RWPE1 (cell line): ENCODE data around the gene RPS19BP1.

Experiments
- CTCF ChIA-PET: fragments of 350-600 bp; sonication (Branson Sonifier 250); formaldehyde crosslinking; extraction: SDS; loops from one replicate; lab custom pipeline; 2021; lab: Yijun Ruan, JAX
- POLR2A ChIA-PET: fragments of 400-600 bp; formaldehyde crosslinking; extraction: SDS; loops from one replicate; lab custom pipeline; 2020; ENCODE audit warnings: antibody characterized with exemption; ENCODE audit not compliant: low non-redundant PET; lab: Yijun Ruan, JAX
- DNase-seq: peaks from one replicate; pipeline ENCODE4 v3.0.0; 2012; ENCODE audit warnings: low spot score
- H3K27ac ChIP-seq: fragments of 450-650 bp; 2 replicates; pipeline ENCODE4 v1.5.1; 2017
- CTCF ChIP-seq: fragments of 450-650 bp; conservative IDR thresholded peaks from 2 replicates; pipeline ENCODE4 v1.5.1; 2017; ENCODE audit warnings: low read depth, mild to moderate bottlenecking

The RPS19BP1 gene

GRCh38 chr22:39501644-39502108, 30.9 kb downstream of the RPS19BP1 start:
- TF ChIP-seq CTCF: no peak
- DNase-seq: no peak
- POLR2A ChIA-PET: interaction anchor here (0.6 to 0.9 kb wide), 2 partner anchors 18 to 23 kb away, joined by 3 to 4 read pairs; partner anchors contain the start of gene ATF4
- CTCF ChIA-PET: interaction anchor here (0.9 kb wide), 1 partner anchor 13 kb away, joined by 3 read pairs; no protein-coding TSS in a partner anchor
- H3K27ac ChIP-seq: peak overlapping the region; percentile 73

- H3K27ac ChIP-seq: no peak overlapping the region
- DNase-seq: no peak
- POLR2A ChIA-PET: no interaction called here
- no peak for TF ChIP-seq CTCF
- CTCF ChIA-PET: no interaction called here
These were observed 32.4 kb downstream of the RPS19BP1 start for GRCh38 chr22:39500101-39500500.

GRCh38 chr22:39498802-39499201, 33.7 kb downstream of the RPS19BP1 start:
- H3K27ac ChIP-seq: no peak overlapping the region
- no peak for DNase-seq
- ChIA-PET POLR2A (no interaction called here), CTCF (no interaction called here)
- no peak for TF ChIP-seq CTCF

GRCh38 chr22:39498368-39498767, 34.2 kb downstream of the RPS19BP1 start:
- no peak for TF ChIP-seq CTCF
- H3K27ac ChIP-seq: no peak overlapping the region
- no peak for DNase-seq
- POLR2A ChIA-PET: interaction anchor here (0.7 kb wide), 1 partner anchor 19 kb away, joined by 5 read pairs; no protein-coding TSS in a partner anchor
- CTCF ChIA-PET: no interaction called here

- TF ChIP-seq CTCF: no peak
- ChIA-PET CTCF (no interaction called here), POLR2A (interaction anchor here (0.7 kb wide), 1 partner anchor 20 kb away, joined by 5 read pairs; no protein-coding TSS in a partner anchor)
- H3K27ac ChIP-seq: no peak overlapping the region
- DNase-seq: no peak
These were observed 35.1 kb downstream of the RPS19BP1 start for GRCh38 chr22:39497429-39497828.

GRCh38 chr22:39496131-39496838, 36.3 kb downstream of the RPS19BP1 start:
- ChIA-PET CTCF (interaction anchor here (0.5 to 1.4 kb wide), 6 partner anchors 21 to 1875 kb away, joined by 3 to 4 read pairs (median 3); partner anchors contain the start of gene TAB1), POLR2A (no interaction called here)
- no peak for DNase-seq
- H3K27ac ChIP-seq: peak overlapping the region; percentile 2; the same call in 1 of the 2 replicates
- peak; percentile 71 for TF ChIP-seq CTCF
